ENCODE results near the gene CRTC2.
"Not testable (repeated sequence)": the region's sequence is repeated elsewhere in the genome, so short reads cannot be mapped to it uniquely, and the experiment has no call there.

- not testable (repeated sequence) for TF ChIP-seq CTCF (IDR thresholded peaks at IDR 0.05); POLR2AphosphoS5 (IDR thresholded peaks at IDR 0.05; ENCODE audit: low read depth, low read length); TCF7L2 (IDR thresholded peaks at IDR 0.05; ENCODE audit: low read depth, low read length)
Measured at GRCh38 chr1:153996882-153997281, 38.5 kb upstream of the CRTC2 start.
